K562 (cell line): ENCODE data around the gene FEV. TPM values are rescaled to one million over a fixed set of nuclear protein-coding genes. Genes with fewer than 3 reads are reported as not detected.

Experiments used
- ATF6 ChIP-seq: sonication (generic); formaldehyde crosslinking; IDR thresholded peaks from 2 replicates; pipeline ENCODE4 v1.4.0; 2020; ENCODE audit warnings: mild to moderate bottlenecking, missing genetic modification reagents
- CREBBP ChIP-seq: IDR thresholded peaks from one replicate; pipeline ENCODE4 v1.6.1; 2012; ENCODE audit warnings: low read depth, mild to moderate bottlenecking, control low read depth, inconsistent platforms, low read length
- HDAC1 ChIP-seq, 2 experiments: fragments of 450-650 bp; IDR thresholded peaks; 2 replicates each; pipeline ENCODE4 v1.6.1; 2016 to 2017; ENCODE audit warnings: inconsistent platforms in 1 of 2, mild to moderate bottlenecking in 1 of 2, moderate library complexity in 1 of 2
- HEY1 ChIP-seq: fragments of 250-450 bp; sonication (Bioruptor Pico); IDR thresholded peaks from 2 replicates; pipeline ENCODE4 v1.5.0; 2020; ENCODE audit warnings: mild to moderate bottlenecking, moderate library complexity, borderline replicate concordance
- IRF9 ChIP-seq: fragments of 450-650 bp; IDR thresholded peaks from 2 replicates; pipeline ENCODE4 v1.6.1; 2016; ENCODE audit warnings: missing biosample characterization, missing genetic modification characterization
- KDM4B ChIP-seq, 2 experiments: fragments of 450-650 bp in 1 of 2; sonication (generic) in 1 of 2; IDR thresholded peaks; 2 replicates each; pipeline ENCODE4 v1.6.1; 2016 to 2017; ENCODE audit warnings: borderline replicate concordance in 2 of 2, antibody characterized with exemption in 1 of 2, low read depth in 1 of 2, mild to moderate bottlenecking in 1 of 2
- MECOM ChIP-seq: fragments of 250-450 bp; sonication (Bioruptor Pico); IDR thresholded peaks from 2 replicates; pipeline ENCODE4 v1.8.0; 2022; ENCODE audit warnings: inconsistent platforms
- MNT ChIP-seq, 2 experiments: fragments of 450-650 bp; conservative IDR thresholded peaks; 2 replicates each; pipeline ENCODE4 v1.6.1; 2017; ENCODE audit warnings: mild to moderate bottlenecking in 2 of 2, moderate library complexity in 2 of 2
- NCOR1 ChIP-seq: fragments of 450-650 bp; IDR thresholded peaks from 2 replicates; pipeline ENCODE4 v1.6.1; 2016; ENCODE audit warnings: mild to moderate bottlenecking, moderate library complexity
- PPARD ChIP-seq: fragments of 250-450 bp; sonication (Bioruptor Pico); IDR thresholded peaks from 2 replicates; pipeline ENCODE4 v1.8.0; 2022; ENCODE audit warnings: inconsistent platforms, mild to moderate bottlenecking, moderate library complexity
- PTBP1 ChIP-seq: fragments of 200-400 bp; formaldehyde crosslinking; IDR thresholded peaks from 2 replicates; pipeline ENCODE4 v1.6.1; 2017; ENCODE audit warnings: low read depth, low read length
- PTTG1 ChIP-seq: fragments of 450-650 bp; IDR thresholded peaks from 2 replicates; pipeline ENCODE4 v1.6.1; 2016; ENCODE audit warnings: low read depth, mild to moderate bottlenecking, missing genetic modification characterization, missing compliant biosample characterization
- SNIP1 ChIP-seq: fragments of 450-650 bp; IDR thresholded peaks from 2 replicates; pipeline ENCODE4 v1.7.1; 2017; ENCODE audit warnings: low read depth, mild to moderate bottlenecking
- SNRNP70 ChIP-seq: fragments of 200-400 bp; formaldehyde crosslinking; optimal IDR thresholded peaks from 2 replicates; pipeline ENCODE3; 2017; ENCODE audit warnings: low read depth, low read length
- TFE3 ChIP-seq: fragments of 450-650 bp; formaldehyde crosslinking; IDR thresholded peaks from 2 replicates; pipeline ENCODE4 v1.4.0; 2020; ENCODE audit warnings: mild to moderate bottlenecking, mixed read lengths
- ZBTB2 ChIP-seq: fragments of 450-650 bp; IDR thresholded peaks from 2 replicates; pipeline ENCODE4 v1.6.1; 2016; ENCODE audit warnings: antibody characterized with exemption
- ZNF124 ChIP-seq: sonication (generic); formaldehyde crosslinking; IDR thresholded peaks from 2 replicates; pipeline ENCODE4 v1.8.1; 2022; ENCODE audit warnings: missing genetic modification reagents
- ZNF143 ChIP-seq: sonication (generic); formaldehyde crosslinking; IDR thresholded peaks from 2 replicates; pipeline ENCODE4 v1.9.0; 2022; ENCODE audit warnings: mild to moderate bottlenecking, missing genetic modification reagents
- ZNF146 ChIP-seq: IDR thresholded peaks from one replicate; pipeline ENCODE4 v1.6.1; 2018; ENCODE audit warnings: missing compliant biosample characterization; ENCODE audit not compliant: unreplicated experiment
- ZNF586 ChIP-seq: fragments of 450-650 bp; formaldehyde crosslinking; conservative IDR thresholded peaks from 2 replicates; pipeline ENCODE4 v1.4.0; 2020; ENCODE audit warnings: mild to moderate bottlenecking, moderate library complexity
- ZNF77 ChIP-seq: fragments of 250-450 bp; sonication (Bioruptor Pico); IDR thresholded peaks from 2 replicates; pipeline ENCODE4 v1.5.0; 2020
- ZZZ3 ChIP-seq: fragments of 450-650 bp; IDR thresholded peaks from 2 replicates; pipeline ENCODE4 v1.6.1; 2016; ENCODE audit warnings: antibody characterized with exemption, mild to moderate bottlenecking, moderate library complexity
- polyA plus RNA-seq, 8 experiments: library from polyadenylated mRNA; depleted of rRNA in 4 of 8; stranded (reverse) in 5 of 8; unstranded in 3 of 8; fragments of >200 nt; fragmentation: Nextera tagmentation in 2 of 8; fragmentation: Illumina TruSeq in 1 of 8; extraction: Ambion mirVana in 2 of 8; extraction: Trizol in 1 of 8; gene quantifications; 2 replicates each; pipeline versions ENCODE4 v1.2.1 to v1.2.3, GENCODE V29; 2011 to 2014; ENCODE audit warnings: inconsistent platforms in 1 of 8, missing spikeins in 1 of 8
- total RNA-seq, 7 experiments: library from RNA; depleted of rRNA in 6 of 7; stranded (reverse); fragments of >200 nt in 6 of 7; fragmentation: Illumina TruSeq in 2 of 7; extraction: Trizol in 2 of 7; gene quantifications; 2 replicates each; pipeline versions ENCODE4 v1.2.1 to v1.2.3, GENCODE V29; 2011 to 2021; ENCODE audit warnings: low replicate concordance in 1 of 7

Gene FEV
- total and polyA plus RNA-seq, 9 of the 15 experiments (the other 6 are each of a cell fraction or from before 2014, with no cell fraction given) = 0.08 to 1.6 (median 0.62) TPM; not detected in 1

GRCh38 chr2:218962859-218963492 is 22.0 kb downstream of the FEV start (continued):
- TF ChIP-seq MNT (conservative IDR thresholded peaks at IDR 0.05) (peak in 1 of 2 experiments; percentile 40; a peak in 2 of 4 replicates), HEY1 (CRISPR knock-in tag) (no peak), ZNF124 (CRISPR knock-in tag) (no peak), PTTG1 (tag) (no peak), ZNF586 (CRISPR knock-in tag) (no peak), ZZZ3 (no peak), SNIP1 (no peak), IRF9 (tag) (no peak), PTBP1 (no peak), ZNF143 (no peak), PPARD (no peak), KDM4B (IDR thresholded peaks at IDR 0.05; ENCODE audit: borderline replicate concordance in 2 of 2, low read depth in 1 of 2) (no peak), ZNF146 (no peak), MECOM (CRISPR knock-in tag) (no peak), HDAC1 (IDR thresholded peaks at IDR 0.05) (0 out of 4 replicates have a peak, but pooled peaks of 1 of the 2 experiments have one; percentile 39), ZBTB2 (no peak), TFE3 (CRISPR knock-in tag) (no peak), NCOR1 (no peak), ZNF77 (no peak), ATF6 (0 out of 2 replicates have a peak, but pooled peaks have one; percentile 65), CREBBP (no peak), SNRNP70 (no peak)
